HEK293 (cell line): ENCODE measurements around the gene SF3B2.

Source experiments
- ELK4 ChIP-seq: IDR thresholded peaks from 2 replicates; pipeline ENCODE4 v1.6.1; 2011; ENCODE audit warnings: mild to moderate bottlenecking, low read depth, low read length, borderline replicate concordance
- ZBTB7A ChIP-seq: fragments of 450-650 bp; formaldehyde crosslinking; IDR thresholded peaks from 2 replicates; pipeline ENCODE4 v1.5.1; 2016; ENCODE audit warnings: low read depth, missing biosample characterization, missing genetic modification characterization
- ZNF274 ChIP-seq, 2 experiments: fragments of 200-500 bp in 1 of 2; fragments of 450-650 bp in 1 of 2; sonication (Bioruptor generic) in 1 of 2; formaldehyde crosslinking in 1 of 2; IDR thresholded peaks; 2 replicates each; pipeline versions ENCODE4 v1.5.1 to v1.6.1; 2014 to 2016; ENCODE audit warnings: borderline replicate concordance in 1 of 2, inconsistent platforms in 1 of 2, low read length in 1 of 2, missing biosample characterization in 1 of 2, missing genetic modification characterization in 1 of 2
- ZSCAN18 ChIP-seq: fragments of 450-650 bp; formaldehyde crosslinking; IDR thresholded peaks from 2 replicates; pipeline ENCODE4 v1.5.1; 2016; ENCODE audit warnings: missing biosample characterization, missing genetic modification characterization
- ZSCAN30 ChIP-seq: fragments of 450-650 bp; IDR thresholded peaks from 2 replicates; pipeline ENCODE4 v1.5.1; 2018; ENCODE audit warnings: missing biosample characterization, mild to moderate bottlenecking, missing genetic modification characterization, moderate library complexity

- TF ChIP-seq ZSCAN18 (tag by site-specific recombination) = no peak
- TF ChIP-seq ZSCAN30 = no peak
- TF ChIP-seq ELK4 = no peak
- TF ChIP-seq ZNF274 (IDR thresholded peaks at IDR 0.05; ENCODE audit: low read length) = no peak
- TF ChIP-seq ZNF274 (tag by site-specific recombination; IDR thresholded peaks at IDR 0.05; ENCODE audit: borderline replicate concordance) = no peak
- TF ChIP-seq ZBTB7A (tag by site-specific recombination) = no peak
These were observed 31.4 kb upstream of the SF3B2 start for GRCh38 chr11:66020618-66021357.
